H1 (cell line): ENCODE measurements around the gene SIK3. TPM values are rescaled to one million over a fixed set of nuclear protein-coding genes. Genes with fewer than 3 reads are reported as not detected.

Experiments used
- CTCF ChIA-PET: fragments of 300-600 bp; sonication (Branson Sonifier 250); formaldehyde crosslinking; loops from one replicate; lab custom pipeline; 2021; ENCODE audit not compliant: partially characterized antibody; lab: Charles Lee
- POLR2A ChIA-PET: fragments of 300-600 bp; sonication (Branson Sonifier 250); formaldehyde crosslinking; loops from one replicate; lab custom pipeline; 2021; ENCODE audit warnings: inconsistent platforms; ENCODE audit not compliant: partially characterized antibody; lab: Charles Lee
- DNase-seq, 2 experiments: peaks; one replicate each; pipeline versions ENCODE4 v3.0.0 to v3.0.0-alpha.2; 2010 to 2022; ENCODE audit warnings: low spot score in 2 of 2, low read depth in 1 of 2, mixed read lengths in 1 of 2
- FAIRE-seq: peaks from 2 replicates; lab custom pipeline; 2011; peaks lifted over from hg19 to GRCh38; lab: Jason Lieb, UNC
- H2AFZ ChIP-seq: 2 replicates; pipeline ENCODE4 v1.8.1; 2012; ENCODE audit warnings: low read length, inconsistent platforms
- H2AK5ac ChIP-seq: 2 replicates; pipeline ENCODE4 v1.6.1; 2013; ENCODE audit warnings: low read depth, low read length
- H2BK120ac ChIP-seq: replicated peaks from 2 replicates; pipeline ENCODE3; 2013; ENCODE audit warnings: low read depth, low read length, inconsistent platforms
- H2BK12ac ChIP-seq: 2 replicates; pipeline ENCODE4 v1.6.1; 2013; ENCODE audit warnings: low read depth, low read length
- H2BK15ac ChIP-seq: 2 replicates; pipeline ENCODE4 v1.6.1; 2013; ENCODE audit warnings: low read length
- H2BK20ac ChIP-seq: 2 replicates; pipeline ENCODE4 v1.6.1; 2013; ENCODE audit warnings: low read length
- H2BK5ac ChIP-seq: 2 replicates; pipeline ENCODE4 v1.6.1; 2013; ENCODE audit warnings: low read depth, low read length
- H3K14ac ChIP-seq: 2 replicates; pipeline ENCODE4 v1.6.1; 2013; ENCODE audit warnings: inconsistent platforms; ENCODE audit not compliant: insufficient read length
- H3K18ac ChIP-seq: 2 replicates; pipeline ENCODE4 v1.6.1; 2013; ENCODE audit warnings: low read length; ENCODE audit errors: extremely low read depth
- H3K23ac ChIP-seq: 2 replicates; pipeline ENCODE4 v1.6.1; 2013; ENCODE audit warnings: inconsistent platforms; ENCODE audit not compliant: insufficient read length
- H3K23me2 ChIP-seq: 2 replicates; pipeline ENCODE4 v1.6.1; 2013; ENCODE audit warnings: low read depth, low read length
- H3K27ac ChIP-seq: 2 replicates; pipeline ENCODE4 v1.6.1; 2011; ENCODE audit warnings: low read depth, low read length, inconsistent platforms
- H3K27me3 ChIP-seq, 4 experiments: replicated peaks in 1 of 4; 1 replicate in 1 of 4; 2 replicates in 3 of 4; pipeline versions ENCODE4 v1.6.1 to v1.8.1; 2011 to 2013; ENCODE audit warnings: low read length in 3 of 4, mild to moderate bottlenecking in 3 of 4, inconsistent platforms in 2 of 4, mixed read lengths in 2 of 4, moderate library complexity in 1 of 4; ENCODE audit not compliant: control insufficient read depth in 3 of 4, insufficient read depth in 3 of 4; ENCODE audit errors: extremely low read depth in 1 of 4
- H3K36me3 ChIP-seq, 4 experiments: 2 replicates each; pipeline versions ENCODE4 v1.6.1 to v1.8.1; 2011 to 2013; ENCODE audit warnings: mild to moderate bottlenecking in 4 of 4, low read length in 3 of 4, moderate library complexity in 2 of 4, control low read depth in 1 of 4, inconsistent platforms in 1 of 4; ENCODE audit not compliant: insufficient read depth in 4 of 4, control insufficient read depth in 2 of 4
- H3K4ac ChIP-seq: replicated peaks from 2 replicates; pipeline ENCODE3; 2013; ENCODE audit warnings: low read length, low read depth, mixed read lengths, inconsistent platforms; ENCODE audit not compliant: insufficient read length
- H3K4me1 ChIP-seq, 4 experiments: replicated peaks in 1 of 4; 1 replicate in 1 of 4; 2 replicates in 3 of 4; pipeline versions ENCODE4 v1.6.1 to v1.8.1; 2011 to 2013; ENCODE audit warnings: low read length in 3 of 4, inconsistent platforms in 2 of 4, mixed read lengths in 1 of 4; ENCODE audit not compliant: insufficient read depth in 4 of 4, control insufficient read depth in 3 of 4
- H3K4me2 ChIP-seq, 2 experiments: 2 replicates each; pipeline versions ENCODE4 v1.6.1 to v1.8.1; 2011 to 2013; ENCODE audit warnings: low read depth in 2 of 2, low read length in 2 of 2, control low read depth in 1 of 2, inconsistent platforms in 1 of 2, mild to moderate bottlenecking in 1 of 2; ENCODE audit not compliant: insufficient read depth in 1 of 2
- H3K4me3 ChIP-seq, 4 experiments: fragments of 200-600, 300-600 bp in 1 of 4; sonication (generic), shearing (Covaris generic), sonication (Bioruptor Twin) in 1 of 4; 2 replicates each; pipeline versions ENCODE4 v1.5.1 to v1.8.1; 2011 to 2016; ENCODE audit warnings: low read length in 4 of 4, low read depth in 3 of 4, control low read depth in 2 of 4, inconsistent platforms in 2 of 4, mild to moderate bottlenecking in 2 of 4, mixed read lengths in 1 of 4, moderate library complexity in 1 of 4; ENCODE audit not compliant: insufficient read depth in 2 of 4; ENCODE audit errors: extremely low read depth in 1 of 4
- H3K56ac ChIP-seq: replicated peaks from 2 replicates; pipeline ENCODE3; 2013; ENCODE audit warnings: low read depth, mild to moderate bottlenecking, mixed read lengths, low read length, inconsistent platforms; ENCODE audit not compliant: insufficient read length
- H3K79me1 ChIP-seq: 2 replicates; pipeline ENCODE4 v1.6.1; 2013; ENCODE audit warnings: low read depth, low read length, control low read depth
- H3K79me2 ChIP-seq, 2 experiments: 2 replicates each; pipeline versions ENCODE4 v1.6.1 to v1.8.1; 2012 to 2013; ENCODE audit warnings: low read length in 2 of 2, mild to moderate bottlenecking in 2 of 2, inconsistent platforms in 1 of 2; ENCODE audit not compliant: insufficient read depth in 2 of 2, control insufficient read depth in 1 of 2
- H3K9ac ChIP-seq, 4 experiments: replicated peaks in 1 of 4; 1 replicate in 1 of 4; 2 replicates in 3 of 4; pipeline versions ENCODE4 v1.6.1 to v1.8.1; 2011 to 2013; ENCODE audit warnings: low read depth in 3 of 4, low read length in 3 of 4, control low read depth in 2 of 4, mild to moderate bottlenecking in 2 of 4, moderate library complexity in 2 of 4, inconsistent platforms in 1 of 4; ENCODE audit errors: extremely low read depth in 1 of 4
- H3K9me3 ChIP-seq, 2 experiments: 2 replicates each; pipeline versions ENCODE4 v1.6.1 to v1.8.1; 2012 to 2013; ENCODE audit warnings: mild to moderate bottlenecking in 2 of 2, moderate library complexity in 2 of 2, control low read depth in 1 of 2, inconsistent platforms in 1 of 2, low read depth in 1 of 2, low read length in 1 of 2, mixed read lengths in 1 of 2; ENCODE audit not compliant: insufficient read depth in 2 of 2
- H4K20me1 ChIP-seq, 2 experiments: replicated peaks in 1 of 2; 2 replicates each; pipeline versions ENCODE3 to v1.8.1; 2011 to 2013; ENCODE audit warnings: inconsistent platforms in 2 of 2, low read length in 2 of 2, mild to moderate bottlenecking in 1 of 2; ENCODE audit not compliant: insufficient read depth in 2 of 2, control insufficient read depth in 1 of 2
- H4K5ac ChIP-seq: 2 replicates; pipeline ENCODE4 v1.6.1; 2013; ENCODE audit warnings: low read length, low read depth, mixed read lengths, inconsistent platforms; ENCODE audit not compliant: insufficient read length
- H4K8ac ChIP-seq: 2 replicates; pipeline ENCODE4 v1.8.0; 2013; ENCODE audit warnings: mild to moderate bottlenecking, moderate library complexity, low read length, inconsistent platforms; ENCODE audit not compliant: insufficient read depth; ENCODE audit errors: extremely low read depth
- H4K91ac ChIP-seq: replicated peaks from 2 replicates; pipeline ENCODE3; 2013; ENCODE audit warnings: low read length, mixed read lengths, inconsistent platforms; ENCODE audit not compliant: insufficient read length
- ASH2L ChIP-seq: fragments of 200-600, 300-600 bp; sonication (generic); IDR thresholded peaks from one replicate; pipeline ENCODE4 v1.7.1; 2017; ENCODE audit warnings: low read length
- CBX5 ChIP-seq: fragments of 300-800, 300-1000 bp; sonication (generic); IDR thresholded peaks from 2 replicates; pipeline ENCODE4 v1.7.1; 2016; ENCODE audit warnings: antibody characterized with exemption, low read length, low read depth
- GABPA ChIP-seq: IDR thresholded peaks from 2 replicates; pipeline ENCODE4 v1.6.1; 2011; ENCODE audit warnings: mild to moderate bottlenecking, low read length, moderate library complexity, borderline replicate concordance; ENCODE audit not compliant: insufficient read depth
- HDAC6 ChIP-seq: IDR thresholded peaks from one replicate; pipeline ENCODE4 v1.7.1; 2012; ENCODE audit warnings: low read depth, mild to moderate bottlenecking, inconsistent platforms, low read length, moderate library complexity
- JUN ChIP-seq: IDR thresholded peaks from 2 replicates; pipeline ENCODE4 v1.6.1; 2011; ENCODE audit warnings: low read depth, mild to moderate bottlenecking, improper control_type of control experiment, low read length
- KDM1A ChIP-seq: fragments of 200-600, 300-600 bp; sonication (generic); IDR thresholded peaks from 2 replicates; pipeline ENCODE4 v1.7.1; 2016; ENCODE audit warnings: mild to moderate bottlenecking, low read length, borderline replicate concordance
- POLR2AphosphoS5 ChIP-seq: IDR thresholded peaks from 2 replicates; pipeline ENCODE4 v1.6.1; 2011; ENCODE audit warnings: low read depth, low read length
- RXRA ChIP-seq: IDR thresholded peaks from 2 replicates; pipeline ENCODE4 v1.6.1; 2011; ENCODE audit warnings: low read depth, mild to moderate bottlenecking, low read length, moderate library complexity; ENCODE audit not compliant: insufficient read depth
- SIN3A ChIP-seq, 2 experiments: IDR thresholded peaks in 1 of 2; conservative IDR thresholded peaks in 1 of 2; 2 replicates each; pipeline ENCODE4 v1.6.1; 2011 to 2012; ENCODE audit warnings: low read length in 2 of 2, improper control_type of control experiment in 1 of 2, low read depth in 1 of 2, mild to moderate bottlenecking in 1 of 2
- SIRT6 ChIP-seq: IDR thresholded peaks from one replicate; pipeline ENCODE4 v1.7.1; 2012; ENCODE audit warnings: low read length, inconsistent platforms
- SIX5 ChIP-seq: IDR thresholded peaks from 2 replicates; pipeline ENCODE4 v1.6.1; 2011; ENCODE audit warnings: mild to moderate bottlenecking, low read depth, low read length
- SP2 ChIP-seq: IDR thresholded peaks from 2 replicates; pipeline ENCODE4 v1.6.1; 2012; ENCODE audit warnings: mild to moderate bottlenecking, low read length, inconsistent platforms
- WGBS, 2 experiments: shearing (Covaris generic) in 1 of 2; methylation state at CpG; one replicate each; pipeline versions ENCODE4 v1.1.6 to v1.1.7; 2013 to 2015; ENCODE audit warnings: low lambda C conversion rate in 2 of 2, mixed read lengths in 2 of 2, inconsistent platforms in 1 of 2, low coverage in 1 of 2, missing lambda C conversion rate in 1 of 2; ENCODE audit not compliant: insufficient replicate concordance in 2 of 2, insufficient coverage in 1 of 2, insufficient read length in 1 of 2; ENCODE audit errors: extremely low coverage in 1 of 2, missing lambda C conversion rate in 1 of 2; 5-methylcytosine and 5-hydroxymethylcytosine counted together
- polyA plus RNA-seq, 7 experiments: library from polyadenylated mRNA; depleted of rRNA in 3 of 7; stranded (reverse) in 5 of 7; unstranded in 2 of 7; fragments of >200 nt in 5 of 7; fragments of 200-250 nt in 2 of 7; gene quantifications; 1 replicate in 5 of 7; 2 replicates in 1 of 7; 4 replicates in 1 of 7; pipeline versions ENCODE4 v1.2.1 to v1.2.3, GENCODE V29; 2011 to 2013; ENCODE audit warnings: missing spikeins in 2 of 7, mixed read lengths in 2 of 7
- total RNA-seq: library from RNA; stranded (reverse); fragmentation: NEBNext Ultra II Directional; extraction: Animal tissue kit (Norgen Biotek cat#: 25700); gene quantifications from 2 replicates; pipeline ENCODE4 v1.2.1, GENCODE V29; 2021
- TF ChIP-seq, protein P1 (sequence below): IDR thresholded peaks from 2 replicates; pipeline ENCODE4 v1.6.1; 2012; ENCODE audit warnings: inconsistent platforms
- TF ChIP-seq, protein P2 (sequence below): IDR thresholded peaks from 2 replicates; pipeline ENCODE4 v1.6.1; 2012; ENCODE audit warnings: inconsistent platforms

Gene SIK3
- total and polyA plus RNA-seq, 2 of the 8 experiments (the other 6 are each of a cell fraction or from before 2014, with no cell fraction given): 19.9 to 32.1 TPM

GRCh38 chr11:116833491-116833815 is 264.8 kb downstream of the SIK3 start:
- TF ChIP-seq CBX5 (no peak), SIX5 (no peak), POLR2AphosphoS5 (no peak), RXRA (no peak), SP2 (no peak), ASH2L (no peak), GABPA (no peak), JUN (no peak), SIN3A (conservative IDR thresholded peaks at IDR 0.05 in 1 of 2, IDR thresholded peaks at IDR 0.05 in 1 of 2; ENCODE audit: low read depth in 1 of 2, low read length in 2 of 2) (no peak), KDM1A (no peak), SIRT6 (no peak), HDAC6 (no peak)
- TF ChIP-seq, protein P1, sequence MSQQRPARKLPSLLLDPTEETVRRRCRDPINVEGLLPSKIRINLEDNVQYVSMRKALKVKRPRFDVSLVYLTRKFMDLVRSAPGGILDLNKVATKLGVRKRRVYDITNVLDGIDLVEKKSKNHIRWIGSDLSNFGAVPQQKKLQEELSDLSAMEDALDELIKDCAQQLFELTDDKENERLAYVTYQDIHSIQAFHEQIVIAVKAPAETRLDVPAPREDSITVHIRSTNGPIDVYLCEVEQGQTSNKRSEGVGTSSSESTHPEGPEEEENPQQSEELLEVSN: no peak
- TF ChIP-seq, protein P2, sequence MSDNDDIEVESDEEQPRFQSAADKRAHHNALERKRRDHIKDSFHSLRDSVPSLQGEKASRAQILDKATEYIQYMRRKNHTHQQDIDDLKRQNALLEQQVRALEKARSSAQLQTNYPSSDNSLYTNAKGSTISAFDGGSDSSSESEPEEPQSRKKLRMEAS: no peak
- Histone ChIP-seq H3K27me3 (peaks cover 0 to 7% (median 5%) of the 10 kb centered on the region in 4 experiments; a peak in 3 of 7 replicates), H4K8ac (peak overlapping the region; percentile 7; the same call in 1 of the 2 replicates), H3K23ac (no peak overlapping the region), H2BK20ac (no peak overlapping the region), H3K14ac (no peak overlapping the region), H4K20me1 (no peaks in the 10 kb centered on the region), H2AK5ac (0 out of 2 replicates have a peak overlapping the region, but pooled peaks have one; percentile 24), H4K5ac (no peak overlapping the region), H3K4me2 (no peak overlapping the region), H3K79me1 (no peaks in the 10 kb centered on the region), H2BK120ac (no peak overlapping the region), H2AFZ (no peak overlapping the region), H3K4me3 (no peak overlapping the region), H3K9me3 (no peaks in the 10 kb centered on the region; a peak in 1 of 4 replicates), H2BK5ac (no peak overlapping the region), H3K23me2 (peaks cover 3% of the 10 kb centered on the region; the same call in 1 of the 2 replicates), H3K36me3 (no peaks in the 10 kb centered on the region), H3K4ac (no peak overlapping the region), H2BK15ac (no peak overlapping the region), H4K91ac (no peak overlapping the region), H3K79me2 (no peaks in the 10 kb centered on the region), H3K4me1 (peaks cover 0 to 24% (median 4%) of the 10 kb centered on the region in 4 experiments; a peak in 5 of 7 replicates), H3K27ac (no peak overlapping the region), H3K9ac (no peak overlapping the region), H2BK12ac (no peak overlapping the region), H3K18ac (no peak overlapping the region), H3K56ac (no peak overlapping the region)
- ChIA-PET POLR2A (interaction anchor here (1.0 to 2.9 kb wide), 2 partner anchors 40 to 311 kb away, joined by 3 to 16 read pairs; partner anchors contain the start of gene PAFAH1B2), CTCF (interaction anchor here (0.6 to 12.2 kb wide), 7 partner anchors 8 to 307 kb away, joined by 3 to 237 read pairs (median 6); partner anchors contain the start of genes APOA4, APOA5 and ZPR1)
- DNase-seq (no peak), FAIRE-seq (no peak)
- WGBS, 2 experiments: 82% methylated on average over 10 of the region's 10 CpGs; no CpG with 5 or more reads in 1 of the 2 experiments
